HTERT RPE-1 (cell line): Measurements from ENCODE around the gene PIEZO2.
"Not testable (repeated sequence)": the region's sequence is repeated elsewhere in the genome, so short reads cannot be mapped to it uniquely, and the experiment has no call there.

Experiments
- in situ Hi-C: fragments of 300-500 bp; cut with MboI; formaldehyde crosslinking; loops from 4 replicates; pipeline ENCODE4 v1.14.3; 2020; ENCODE audit warnings: low sequenced_read_pairs

Gene PIEZO2

DNA sequence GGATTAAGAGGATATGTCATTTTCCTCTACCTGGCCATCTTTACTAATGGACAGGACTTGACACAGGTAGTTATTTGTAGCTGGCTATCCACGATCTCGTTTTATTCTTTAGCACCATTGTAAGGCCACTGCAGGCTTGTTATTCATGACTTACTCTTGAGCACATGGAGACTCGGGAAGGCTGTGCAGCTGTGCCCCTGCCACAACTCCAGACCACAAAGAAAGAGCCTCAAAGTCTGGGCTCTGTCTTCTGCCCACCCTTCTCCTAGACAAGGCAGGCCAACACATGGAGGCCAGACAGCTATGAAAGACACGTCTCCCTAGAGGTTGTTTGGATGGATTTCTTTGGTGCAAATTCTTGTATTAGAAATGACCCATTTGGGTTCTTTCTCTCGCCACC, 489.8 kb downstream of the PIEZO2 start:
- in situ Hi-C loops, result no loop called here

DNA sequence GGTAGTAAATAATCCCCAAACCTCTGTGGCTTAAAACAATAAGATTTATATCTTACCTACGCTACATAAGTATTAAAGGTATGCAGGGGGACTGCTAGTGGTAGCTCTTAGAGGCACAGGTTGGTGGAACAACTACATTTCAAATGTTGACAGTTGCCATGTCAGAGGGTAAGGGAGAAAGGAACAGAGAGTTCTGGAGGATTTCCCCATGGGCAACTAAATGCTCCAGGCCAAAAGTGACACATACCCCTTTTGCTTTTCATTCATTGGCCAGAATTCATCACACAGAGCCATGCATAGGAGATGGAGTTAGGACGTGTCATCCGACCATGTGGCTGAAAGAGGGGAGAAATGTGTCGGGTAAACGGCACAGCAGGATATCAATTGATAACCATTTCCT, 490.4 kb downstream of the PIEZO2 start:
- in situ Hi-C loops, result no loop called here

DNA sequence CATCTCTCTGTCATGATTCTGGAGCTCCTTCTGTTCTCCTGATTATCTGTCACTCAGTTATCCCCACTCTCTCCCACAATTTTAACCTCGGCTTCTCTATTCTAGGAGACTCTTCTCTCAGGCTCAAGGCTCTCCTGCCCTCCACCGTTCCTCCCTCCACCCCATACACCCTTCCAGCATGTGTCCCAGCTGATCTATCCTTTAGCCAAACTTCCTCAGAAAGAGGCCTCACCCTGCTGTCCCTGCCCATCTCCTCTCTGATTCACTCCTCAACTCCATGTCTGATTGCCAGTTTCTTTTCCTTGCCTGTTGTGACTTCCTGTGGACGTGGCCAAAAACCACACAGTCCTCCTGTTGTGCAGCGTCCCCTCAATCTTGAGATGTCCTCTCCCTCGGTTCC, 505.4 kb downstream of the PIEZO2 start:
- in situ Hi-C loops, result not testable (repeated sequence)

DNA sequence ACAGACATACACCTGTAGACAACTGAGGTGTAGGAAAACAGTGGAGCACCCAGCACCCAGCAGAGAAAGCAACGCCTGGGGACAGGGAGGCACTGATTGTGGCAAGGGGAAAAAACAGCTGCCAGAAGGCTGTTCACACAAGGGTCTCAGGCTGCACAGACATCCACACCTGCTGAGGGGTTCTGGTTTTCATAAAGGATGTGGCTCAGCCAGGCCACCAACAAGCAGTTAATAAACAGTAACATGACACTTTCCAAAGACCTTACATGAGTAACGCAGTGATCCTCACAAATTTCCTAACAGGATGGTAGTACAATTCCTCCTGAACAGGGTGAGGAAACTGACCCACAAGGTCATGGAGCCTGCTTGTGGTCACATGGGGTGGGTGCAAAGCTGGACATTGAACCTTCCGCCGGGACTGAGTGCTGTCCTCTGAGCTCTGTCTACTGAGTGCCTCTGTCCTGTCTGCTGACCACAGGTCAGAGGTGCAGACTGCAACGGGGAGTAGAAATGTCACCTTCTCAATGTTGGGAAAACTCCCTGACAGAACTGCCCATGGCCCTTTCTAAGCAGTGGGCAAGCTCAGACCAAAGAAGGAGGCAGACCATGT, 506.3 kb downstream of the PIEZO2 start:
- in situ Hi-C loops, result not testable (repeated sequence)

DNA sequence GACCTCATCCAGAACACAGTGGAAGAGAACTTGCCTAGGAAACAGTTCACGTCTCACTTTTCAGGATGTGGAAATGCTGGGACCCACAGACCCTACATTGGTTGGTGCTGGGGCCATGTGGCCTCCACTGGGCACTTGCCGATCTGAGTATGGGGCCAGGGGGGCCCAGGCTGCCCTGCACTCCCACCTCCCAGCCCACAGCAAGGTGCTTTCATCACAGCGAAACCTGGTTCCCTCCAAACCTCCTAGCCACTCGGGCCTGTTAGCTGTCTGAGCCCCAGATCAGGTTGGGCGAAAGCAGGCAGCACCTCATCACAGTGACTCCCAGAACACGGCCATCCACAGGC, 510.9 kb downstream of the PIEZO2 start:
- in situ Hi-C loops, result not testable (repeated sequence)

DNA sequence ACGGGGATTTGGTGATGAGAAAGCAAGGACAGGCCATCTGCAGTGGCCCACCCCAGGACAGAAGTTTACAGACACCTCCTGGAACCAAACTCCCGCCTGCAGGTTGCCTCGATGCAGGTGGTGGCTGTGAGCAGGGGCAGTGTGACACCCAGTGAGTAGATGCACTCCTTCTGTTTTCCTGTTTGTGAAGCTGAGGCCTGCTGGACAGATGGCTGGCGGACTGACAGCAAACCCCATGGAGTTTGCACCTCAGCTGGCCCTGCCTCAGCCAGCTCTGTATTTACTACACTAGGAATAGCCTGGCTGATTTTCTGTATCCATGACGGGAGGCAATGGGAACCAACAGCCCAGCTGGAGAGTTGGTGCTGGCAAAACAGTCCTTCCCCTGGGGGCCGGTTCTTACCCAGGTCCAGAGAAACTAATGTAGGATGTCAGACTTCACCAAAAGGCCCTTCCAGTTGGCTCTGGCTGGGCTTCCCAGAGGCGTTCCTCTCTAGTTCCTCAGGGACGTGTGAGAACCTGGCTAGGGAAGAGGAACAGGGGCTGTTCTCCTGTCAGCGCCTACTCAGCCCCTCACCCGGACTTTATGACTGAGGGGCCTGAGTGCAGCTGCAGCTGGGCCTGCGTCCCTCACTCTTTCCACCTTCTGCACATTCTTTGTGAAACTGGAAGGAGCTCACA, 511.4 kb downstream of the PIEZO2 start:
- in situ Hi-C loops, result not testable (repeated sequence)

DNA sequence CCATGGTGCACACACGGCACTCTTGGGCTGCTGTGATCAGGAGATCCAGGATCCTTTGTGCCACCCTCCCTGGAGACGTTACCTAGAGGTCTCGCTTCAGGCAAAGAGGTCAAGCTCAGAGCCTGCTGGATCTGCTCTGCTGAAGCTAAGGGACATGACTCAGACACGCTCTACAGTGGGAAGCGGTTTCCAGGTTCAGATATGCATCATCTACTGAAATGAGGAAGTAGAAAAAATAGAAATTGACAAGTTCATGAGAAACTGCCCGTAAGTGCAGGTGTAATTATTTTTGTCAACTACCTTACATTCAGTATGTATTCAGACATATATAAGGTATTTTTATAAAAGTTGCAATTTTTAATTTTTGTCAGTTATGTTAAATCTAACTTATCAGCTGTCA, 520.3 kb downstream of the PIEZO2 start:
- in situ Hi-C loops, result not testable (repeated sequence)

DNA sequence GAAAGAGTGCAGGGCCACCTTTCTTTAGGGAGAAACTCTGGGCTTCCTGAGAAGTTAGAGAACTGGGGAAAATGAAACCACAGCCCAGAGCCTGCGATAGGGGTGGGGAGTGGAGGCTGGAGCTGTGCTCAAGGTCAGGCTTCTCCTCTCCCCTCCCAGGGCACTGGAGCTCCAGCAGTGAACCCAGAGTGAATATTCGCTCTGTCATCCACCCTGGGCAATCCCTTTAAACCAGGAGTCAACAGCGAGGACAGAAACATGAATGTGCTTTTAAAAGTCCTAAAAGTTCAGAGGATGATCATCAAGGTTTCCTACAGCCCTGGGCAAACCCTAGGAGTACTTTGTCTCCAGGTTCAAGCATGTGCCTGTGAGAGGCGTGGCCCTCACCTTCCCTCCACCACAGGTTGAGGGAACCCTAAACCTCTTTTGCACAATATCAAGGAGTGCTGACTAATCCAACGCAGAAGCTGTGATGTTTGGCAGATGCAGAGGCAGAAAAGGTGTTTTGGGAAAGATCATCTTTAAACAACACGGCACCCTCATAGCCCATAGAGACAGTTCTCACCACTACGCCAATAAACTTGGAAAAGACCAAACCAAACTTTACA, 522.7 kb downstream of the PIEZO2 start:
- in situ Hi-C loops, result not testable (repeated sequence)

DNA sequence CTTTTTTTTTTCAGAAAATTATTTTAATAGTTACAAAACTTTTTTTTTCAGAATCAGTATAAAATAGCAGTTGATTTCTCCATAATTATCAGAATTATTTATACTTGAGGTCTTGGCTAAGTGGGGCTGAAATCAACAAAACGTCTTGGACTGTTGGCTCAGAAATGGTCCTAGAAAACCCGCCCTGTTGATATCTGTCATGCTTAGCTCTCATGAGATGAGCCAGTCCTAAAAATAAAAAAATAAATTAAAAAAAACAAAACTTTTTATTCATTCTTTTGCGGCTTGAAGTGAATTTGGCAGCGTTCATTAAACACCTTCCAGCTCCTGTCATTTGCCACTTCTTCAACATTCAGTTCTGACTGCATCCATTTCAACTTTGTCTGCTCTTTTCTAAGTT, 525.8 kb downstream of the PIEZO2 start:
- in situ Hi-C loops, result not testable (repeated sequence)

DNA sequence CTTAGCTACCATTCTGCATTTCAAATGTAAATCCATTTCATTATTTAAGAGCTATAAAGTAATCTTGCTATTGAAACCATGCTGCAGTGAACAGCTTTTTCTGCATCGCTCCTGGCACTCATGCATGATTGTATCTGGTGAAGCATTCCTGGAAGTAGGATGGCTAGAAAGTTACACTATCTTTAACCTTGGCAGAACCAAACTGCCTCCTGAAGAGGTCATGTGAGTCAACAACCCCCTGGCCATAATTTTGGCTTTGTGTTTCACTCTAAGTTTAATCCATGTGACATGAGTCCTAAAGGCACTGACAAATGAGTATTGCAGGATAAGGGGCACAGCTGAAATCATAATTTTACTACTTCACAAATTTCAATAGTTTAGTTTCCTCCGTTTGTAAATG, 526.4 kb downstream of the PIEZO2 start:
- in situ Hi-C loops, result not testable (repeated sequence)

DNA sequence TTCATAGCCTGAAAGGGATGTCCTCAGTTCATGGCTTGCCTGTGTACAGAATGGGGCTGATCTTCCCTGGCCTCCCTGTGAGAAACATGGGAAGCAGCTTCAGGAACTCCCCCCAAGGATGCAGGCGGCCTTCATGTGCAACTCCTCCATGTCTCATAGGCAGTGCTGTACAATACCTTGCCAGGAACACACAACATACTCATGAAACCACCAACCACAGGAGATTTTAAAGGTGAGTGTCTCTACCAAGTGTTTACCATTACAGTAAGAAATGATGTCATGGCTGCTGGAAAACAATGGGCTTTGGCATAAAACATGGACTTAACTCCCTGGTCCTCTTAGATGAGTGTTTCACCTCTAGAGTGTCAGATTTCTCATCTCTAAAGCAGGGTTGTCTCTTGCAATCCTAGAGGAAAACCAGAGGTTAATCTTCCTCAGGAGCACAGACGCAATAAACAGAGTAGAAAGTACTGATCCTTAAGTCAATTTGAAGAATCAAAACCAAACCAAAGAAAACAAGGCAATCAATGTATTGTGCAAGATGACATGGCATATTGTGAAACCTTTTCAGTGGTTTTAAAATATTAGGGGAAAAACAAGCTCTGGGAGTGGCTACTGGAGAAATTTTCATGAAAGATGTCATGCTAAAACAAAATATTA, 528.6 kb downstream of the PIEZO2 start:
- in situ Hi-C loops, result not testable (repeated sequence)
